ENCODE measurements around the gene AK9. TPM values are rescaled to one million over a fixed set of nuclear protein-coding genes. Genes with fewer than 3 reads are reported as not detected.

The AK9 gene
- total and polyA plus RNA-seq, 2 of the 8 experiments (the other 6 are each of a cell fraction or from before 2014, with no cell fraction given) = 1.8 to 2.2 TPM

GRCh38 chr6:109514946-109515345 is 176.1 kb downstream of the AK9 start:
- H3K23me2 ChIP-seq (ENCODE audit: low read depth, low read length) = no peaks in the 10 kb centered on the region
- H3K36me3 ChIP-seq (ENCODE audit: control insufficient read depth in 2 of 4, insufficient read depth in 4 of 4, low read length in 3 of 4) = peaks cover 0 to 7% (median 2%) of the 10 kb centered on the region in 4 experiments; a peak in 2 of 8 replicates
- H4K91ac ChIP-seq (replicated peaks; ENCODE audit: insufficient read length, low read length) = peak overlapping the region; percentile 65
- no peak overlapping the region for H3K4me2 ChIP-seq (ENCODE audit: insufficient read depth in 1 of 2, low read depth in 2 of 2, low read length in 2 of 2)
- H3K79me1 ChIP-seq (ENCODE audit: low read depth, low read length) = no peaks in the 10 kb centered on the region
- peak overlapping the region; percentile 21; the same call in 1 of the 2 replicates for H2BK12ac ChIP-seq (ENCODE audit: low read depth, low read length)
- no peak overlapping the region for H3K4ac ChIP-seq (replicated peaks; ENCODE audit: insufficient read length, low read depth, low read length)
- no peak overlapping the region for H2BK120ac ChIP-seq (replicated peaks; ENCODE audit: low read depth, low read length)
- H3K27me3 ChIP-seq (replicated peaks in 1 of 4; ENCODE audit: control insufficient read depth in 3 of 4, extremely low read depth in 1 of 4, insufficient read depth in 3 of 4, low read length in 3 of 4) = no peaks in the 10 kb centered on the region
- 0 out of 2 replicates have a peak overlapping the region, but pooled peaks have one; percentile 73 for H2BK20ac ChIP-seq (ENCODE audit: low read length)
- H3K4me3 ChIP-seq (ENCODE audit: extremely low read depth in 1 of 4, insufficient read depth in 2 of 4, low read depth in 3 of 4, low read length in 4 of 4) = no peak overlapping the region
- no peak overlapping the region for H3K9ac ChIP-seq (replicated peaks in 1 of 4; ENCODE audit: extremely low read depth in 1 of 4, low read depth in 3 of 4, low read length in 3 of 4)
- no peak overlapping the region for H3K56ac ChIP-seq (replicated peaks; ENCODE audit: insufficient read length, low read depth, low read length)
- TF ChIP-seq ATF3 (IDR thresholded peaks at IDR 0.05; ENCODE audit: insufficient read depth, low read depth, low read length) = no peak
- TF ChIP-seq SIRT6 (IDR thresholded peaks at IDR 0.05; ENCODE audit: low read length) = no peak
- TF ChIP-seq POU5F1 (IDR thresholded peaks at IDR 0.05; ENCODE audit: low read depth, low read length) = no peak
- no peak for TF ChIP-seq RBBP5 (IDR thresholded peaks at IDR 0.05; ENCODE audit: borderline replicate concordance, low read depth, low read length)
- TF ChIP-seq CREB1 (IDR thresholded peaks at IDR 0.05) = no peak
- no peak for TF ChIP-seq MAX (IDR thresholded peaks at IDR 0.05)
- TF ChIP-seq KDM4A (IDR thresholded peaks at IDR 0.05; ENCODE audit: low read depth, low read length, severe bottlenecking) = no peak
- no peak for TF ChIP-seq HDAC2 (IDR thresholded peaks at IDR 0.05; ENCODE audit: borderline replicate concordance in 1 of 2, low read depth in 2 of 2, low read length in 2 of 2)
- no peak for TF ChIP-seq NRF1 (IDR thresholded peaks at IDR 0.05; ENCODE audit: low read depth, low read length)
- TF ChIP-seq FOSL1 (IDR thresholded peaks at IDR 0.05; ENCODE audit: insufficient read depth, low read depth, low read length) = no peak
- TF ChIP-seq CHD2 (IDR thresholded peaks at IDR 0.05; ENCODE audit: low read length) = no peak
- no peak for TF ChIP-seq SAP30 (IDR thresholded peaks at IDR 0.05; ENCODE audit: insufficient read depth, insufficient replicate concordance, low read length)
- no peaks in the 10 kb centered on the region for H4K20me1 ChIP-seq (replicated peaks in 1 of 2; ENCODE audit: control insufficient read depth in 1 of 2, insufficient read depth in 2 of 2, low read length in 2 of 2)
- H3K18ac ChIP-seq (ENCODE audit: extremely low read depth, low read length) = peak overlapping the region; percentile 14; the same call in 1 of the 2 replicates
- no peak overlapping the region for H3K14ac ChIP-seq (ENCODE audit: insufficient read length)
- FAIRE-seq (no peak), DNase-seq (ENCODE audit: low read depth in 1 of 2, low spot score in 2 of 2) (no peak)
- ChIA-PET CTCF (ENCODE audit: partially characterized antibody) (interaction anchor here (0.5 to 1.4 kb wide), 3 partner anchors 11 to 59 kb away, joined by 3 to 5 read pairs (median 5); partner anchors contain the start of gene MICAL1), POLR2A (ENCODE audit: partially characterized antibody) (no interaction called here)
- H4K8ac ChIP-seq (ENCODE audit: extremely low read depth, insufficient read depth, low read length) = no peak overlapping the region
- peaks cover 5 to 10% (median 6%) of the 10 kb centered on the region in 4 experiments; a peak in 6 of 7 replicates for H3K4me1 ChIP-seq (replicated peaks in 1 of 4; ENCODE audit: control insufficient read depth in 3 of 4, insufficient read depth in 4 of 4, low read length in 3 of 4)
- 95% methylated on average over 3 of the region's 3 CpGs; no CpG with 5 or more reads in 1 of the 2 experiments for WGBS, 2 experiments (ENCODE audit: extremely low coverage in 1 of 2, insufficient coverage in 1 of 2, insufficient read length in 1 of 2, insufficient replicate concordance in 2 of 2, low coverage in 1 of 2, low lambda C conversion rate in 2 of 2, missing lambda C conversion rate in 1 of 2)
- H3K9me3 ChIP-seq (ENCODE audit: insufficient read depth in 2 of 2, low read depth in 1 of 2, low read length in 1 of 2) = peaks cover 11 to 15% of the 10 kb centered on the region in 2 experiments
- no peak overlapping the region for H2AK5ac ChIP-seq (ENCODE audit: low read depth, low read length)
- no peaks in the 10 kb centered on the region for H3K79me2 ChIP-seq (ENCODE audit: control insufficient read depth in 1 of 2, insufficient read depth in 2 of 2, low read length in 2 of 2)
- no peak overlapping the region for H3K27ac ChIP-seq (ENCODE audit: low read depth, low read length)
- H2AFZ ChIP-seq (ENCODE audit: low read length) = no peak overlapping the region
- no peak overlapping the region for H4K5ac ChIP-seq (ENCODE audit: insufficient read length, low read depth, low read length)
- no peak overlapping the region for H2BK5ac ChIP-seq (ENCODE audit: low read depth, low read length)
- no peak overlapping the region for H2BK15ac ChIP-seq (ENCODE audit: low read length)
- H3K23ac ChIP-seq (ENCODE audit: insufficient read length) = no peak overlapping the region
